IMR-90 (cell line): ENCODE results near the gene PTPRN2.

Experiments used
- BHLHE40 ChIP-seq: fragments of 150-350 bp; IDR thresholded peaks from 2 replicates; pipeline ENCODE4 v1.6.1; 2016; ENCODE audit warnings: mild to moderate bottlenecking, low read depth, low read length
- CTCF ChIP-seq: conservative IDR thresholded peaks from 2 replicates; pipeline ENCODE4 v1.5.1; 2012; ENCODE audit warnings: mild to moderate bottlenecking, low read depth, low read length, improper control_type of control experiment
- MXI1 ChIP-seq: IDR thresholded peaks from 2 replicates; pipeline ENCODE4 v1.6.1; 2012; ENCODE audit warnings: low read depth, mild to moderate bottlenecking, low read length, moderate library complexity, borderline replicate concordance

GRCh38 chr7:158579662-158580646, 7.7 kb downstream of the PTPRN2 start:
- TF ChIP-seq MXI1 (no peak), CTCF (no peak), BHLHE40 (no peak)
